Coronary artery (tissue), 2 donors: ENCODE results near the gene TCEAL4.
A peak's percentile ranks its signal among the peaks of the same experiment; 100 is the strongest.

Experiments
- DNase-seq: peaks from one replicate; pipeline ENCODE4 v3.0.0-alpha.2; 2017; ENCODE audit warnings: low spot score
- H3K27ac ChIP-seq, 2 donors: fragments of 200-600 bp; sonication (generic); one replicate each; pipeline ENCODE4 v1.5.1; 2016 to 2019
- H3K4me3 ChIP-seq: fragments of 200-600 bp; sonication (generic); 2 replicates; pipeline ENCODE4 v1.5.1; 2016; ENCODE audit warnings: mild to moderate bottlenecking, moderate library complexity
- CTCF ChIP-seq: fragments of 200-600 bp; sonication (generic); IDR thresholded peaks from one replicate; pipeline ENCODE4 v1.5.1; 2019; ENCODE audit warnings: antibody characterized with exemption

TCEAL4 gene

GRCh38 chrX:103549916-103550315 lies 35.4 kb upstream of the TCEAL4 start:
- H3K4me3 ChIP-seq: no peak overlapping the region
- H3K27ac ChIP-seq: no peak overlapping the region
- no peak for TF ChIP-seq CTCF
- no peak for DNase-seq

GRCh38 chrX:103550415-103551051 lies 34.8 kb upstream of the TCEAL4 start:
- TF ChIP-seq CTCF: no peak
- peak overlapping the region in 1 of 2 donors; percentile 22 for H3K27ac ChIP-seq
- DNase-seq: no peak
- no peak overlapping the region for H3K4me3 ChIP-seq

GRCh38 chrX:103552236-103552635 lies 33.1 kb upstream of the TCEAL4 start:
- no peak overlapping the region for H3K27ac ChIP-seq
- H3K4me3 ChIP-seq: no peak overlapping the region
- no peak for DNase-seq
- TF ChIP-seq CTCF: no peak

GRCh38 chrX:103554687-103555424 lies 30.5 kb upstream of the TCEAL4 start:
- Histone ChIP-seq H3K4me3 (peak overlapping the region; percentile 63), H3K27ac (peak overlapping the region; percentile 20 to 40)
- DNase-seq: no peak
- no peak for TF ChIP-seq CTCF

GRCh38 chrX:103556963-103557612 lies 28.2 kb upstream of the TCEAL4 start:
- no peak overlapping the region for H3K4me3 ChIP-seq
- no peak for TF ChIP-seq CTCF
- no peak overlapping the region for H3K27ac ChIP-seq
- DNase-seq: no peak

GRCh38 chrX:103560256-103560655 lies 25.1 kb upstream of the TCEAL4 start:
- Histone ChIP-seq H3K4me3 (no peak overlapping the region), H3K27ac (no peak overlapping the region)
- no peak for TF ChIP-seq CTCF
- DNase-seq: no peak

- no peak overlapping the region for H3K27ac ChIP-seq
- TF ChIP-seq CTCF: no peak
- no peak overlapping the region for H3K4me3 ChIP-seq
- no peak for DNase-seq
Measured at GRCh38 chrX:103562801-103563200, 22.5 kb upstream of the TCEAL4 start.
